CD14-positive monocyte (primary cell): ENCODE measurements around the gene RANBP17. TPM values are rescaled to one million over a fixed set of nuclear protein-coding genes. Genes with fewer than 3 reads are reported as not detected.
A peak's percentile ranks its signal among the peaks of the same experiment; 100 is the strongest.

Source experiments
- DNase-seq, 3 donors: peaks; one replicate each; pipeline ENCODE4 v3.0.0-alpha.2; 2011 to 2022
- H2AFZ ChIP-seq: 2 replicates; pipeline ENCODE4 v1.6.0; 2012; ENCODE audit warnings: mild to moderate bottlenecking, low read depth, low read length, inconsistent platforms; ENCODE audit not compliant: insufficient read depth, poor library complexity, severe bottlenecking
- H3K27ac ChIP-seq, 2 donors: 1 replicate in 1 of 2; 2 replicates in 1 of 2; pipeline ENCODE4 v1.5.1; 2012 to 2013; ENCODE audit warnings: low read length in 2 of 2, control low read depth in 1 of 2, inconsistent platforms in 1 of 2, low read depth in 1 of 2, mild to moderate bottlenecking in 1 of 2
- H3K27me3 ChIP-seq, 2 donors: one replicate each; pipeline versions ENCODE4 v1.6.0 to v1.6.1; 2011 to 2013; ENCODE audit warnings: low read length in 2 of 2; ENCODE audit not compliant: control insufficient read depth in 2 of 2, insufficient read depth in 2 of 2
- H3K36me3 ChIP-seq, 2 donors: replicated peaks in 1 of 2; 1 replicate in 1 of 2; 2 replicates in 1 of 2; pipeline versions ENCODE4 v1.5.1 to v1.6.1; 2012 to 2013; ENCODE audit warnings: low read length in 2 of 2, control low read depth in 1 of 2, inconsistent platforms in 1 of 2, mild to moderate bottlenecking in 1 of 2; ENCODE audit not compliant: insufficient read depth in 2 of 2, control insufficient read depth in 1 of 2
- H3K4me1 ChIP-seq, 2 donors: 1 replicate in 1 of 2; 2 replicates in 1 of 2; pipeline versions ENCODE4 v1.5.1 to v1.6.1; 2012 to 2013; ENCODE audit warnings: low read length in 2 of 2, control low read depth in 1 of 2, inconsistent platforms in 1 of 2, mild to moderate bottlenecking in 1 of 2, moderate library complexity in 1 of 2; ENCODE audit not compliant: insufficient read depth in 2 of 2, control insufficient read depth in 1 of 2
- H3K4me2 ChIP-seq: replicated peaks from 2 replicates; pipeline ENCODE3; 2012; ENCODE audit warnings: low read length, moderate library complexity, mild to moderate bottlenecking; ENCODE audit not compliant: poor library complexity, severe bottlenecking; ENCODE audit errors: extremely low read depth
- H3K4me3 ChIP-seq, 3 experiments: fragments of 200-600 bp in 1 of 3; sonication (generic) in 1 of 3; replicated peaks in 1 of 3; 1 replicate in 2 of 3; 2 replicates in 1 of 3; pipeline ENCODE4 v1.5.1; 2011 to 2013; ENCODE audit warnings: low read length in 3 of 3, mild to moderate bottlenecking in 3 of 3, control low read depth in 2 of 3, low read depth in 2 of 3, inconsistent platforms in 1 of 3, moderate library complexity in 1 of 3
- H3K79me2 ChIP-seq: 2 replicates; pipeline ENCODE4 v1.6.0; 2012; ENCODE audit warnings: mild to moderate bottlenecking, control low read depth, inconsistent platforms, low read length, moderate library complexity; ENCODE audit not compliant: insufficient read depth
- H3K9ac ChIP-seq: 2 replicates; pipeline ENCODE4 v1.6.0; 2017; ENCODE audit warnings: low read length, mild to moderate bottlenecking; ENCODE audit not compliant: insufficient read depth, poor library complexity, severe bottlenecking
- H3K9me3 ChIP-seq, 2 donors: replicated peaks in 1 of 2; 1 replicate in 1 of 2; 2 replicates in 1 of 2; pipeline versions ENCODE4 v1.5.1 to v1.6.1; 2012 to 2013; ENCODE audit warnings: low read length in 2 of 2, control low read depth in 1 of 2; ENCODE audit not compliant: control insufficient read depth in 1 of 2, insufficient read depth in 1 of 2
- H4K20me1 ChIP-seq: 2 replicates; pipeline ENCODE4 v1.6.0; 2012; ENCODE audit warnings: mild to moderate bottlenecking, low read length, control low read depth, moderate library complexity; ENCODE audit not compliant: insufficient read depth
- H3K27ac Mint-ChIP-seq, 7 donors: one replicate each; pipeline ENCODE4 v1.8.0; 2020; ENCODE audit warnings: mild to moderate bottlenecking in 7 of 7, mixed read lengths in 7 of 7, moderate library complexity in 6 of 7, inconsistent platforms in 2 of 7
- H3K27me3 Mint-ChIP-seq, 3 donors: one replicate each; pipeline ENCODE4 v1.8.0; 2021 to 2022; ENCODE audit warnings: low read depth in 3 of 3, mild to moderate bottlenecking in 3 of 3, mixed read lengths in 3 of 3, moderate library complexity in 3 of 3, inconsistent platforms in 1 of 3
- H3K36me3 Mint-ChIP-seq, 2 donors: one replicate each; pipeline ENCODE4 v1.8.0; 2020; ENCODE audit warnings: mixed read lengths in 2 of 2, inconsistent platforms in 1 of 2, mild to moderate bottlenecking in 1 of 2
- H3K4me1 Mint-ChIP-seq: one replicate; pipeline ENCODE4 v1.8.0; 2020; ENCODE audit warnings: mild to moderate bottlenecking, mixed read lengths
- H3K4me3 Mint-ChIP-seq, 2 donors: one replicate each; pipeline ENCODE4 v1.8.0; 2020; ENCODE audit warnings: mild to moderate bottlenecking in 2 of 2, mixed read lengths in 2 of 2, moderate library complexity in 1 of 2
- H3K9me3 Mint-ChIP-seq, 7 donors: one replicate each; pipeline ENCODE4 v1.8.0; 2020 to 2022; ENCODE audit warnings: mixed read lengths in 7 of 7, mild to moderate bottlenecking in 6 of 7, moderate library complexity in 6 of 7, inconsistent platforms in 2 of 7
- WGBS: methylation state at CpG from one replicate; pipeline ENCODE4 v1.1.5; 2013; ENCODE audit warnings: missing lambda C conversion rate; ENCODE audit not compliant: insufficient coverage; 5-methylcytosine and 5-hydroxymethylcytosine counted together
- intact Hi-C, 2 donors: fragments of 100-400 bp; cut with micrococcal nuclease; formaldehyde crosslinking; loops; one replicate each; pipeline versions ENCODE4 v1.15.0 to v1.15.1; 2023
- polyA plus RNA-seq, 3 donors: library from polyadenylated mRNA; depleted of rRNA in 1 of 3; unstranded in 2 of 3; stranded (reverse) in 1 of 3; fragments of 300-500 nt in 2 of 3; fragments of >200 nt in 1 of 3; fragmentation: Illumina TruSeq in 2 of 3; gene quantifications; 1 replicate in 2 of 3; 2 replicates in 1 of 3; pipeline ENCODE4 v1.2.3, GENCODE V29; 2012 to 2021
- TF ChIP-seq, protein P1 (sequence below): fragments of 200-600 bp; IDR thresholded peaks from one replicate; pipeline ENCODE4 v1.8.0; 2022; ENCODE audit warnings: antibody characterized with exemption, mild to moderate bottlenecking

RANBP17 gene
- polyA plus RNA-seq, 3 donors = 0.07 to 0.13 TPM; not detected in 1

DNA sequence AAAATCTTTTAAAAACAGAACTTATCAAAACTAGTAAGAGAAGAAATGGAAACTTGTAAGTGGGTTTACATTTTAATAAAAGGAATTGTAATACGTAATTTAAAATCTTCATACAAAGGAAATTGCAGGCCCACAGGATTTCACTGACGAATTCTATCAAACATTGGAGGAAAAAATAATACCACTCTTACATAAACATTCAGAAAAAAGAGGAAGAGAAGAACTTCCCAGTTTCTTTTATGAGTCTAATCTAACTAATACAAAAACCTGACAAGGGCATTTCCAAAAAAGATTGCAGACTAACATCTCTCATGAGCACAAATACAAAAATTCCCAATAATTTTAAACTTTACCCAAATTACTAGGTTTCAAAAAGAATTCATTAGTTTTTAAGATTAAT, 149.0 kb downstream of the RANBP17 start:
- no peaks in the 10 kb centered on the region for H3K36me3 Mint-ChIP-seq
- peaks cover 0 to 2% (median 0%) of the 10 kb centered on the region in 3 donors for H3K27me3 Mint-ChIP-seq
- H3K9ac ChIP-seq = no peak overlapping the region
- H3K4me1 Mint-ChIP-seq = peaks cover 14% of the 10 kb centered on the region
- no peaks in the 10 kb centered on the region for H3K27me3 ChIP-seq
- TF ChIP-seq, protein P1, sequence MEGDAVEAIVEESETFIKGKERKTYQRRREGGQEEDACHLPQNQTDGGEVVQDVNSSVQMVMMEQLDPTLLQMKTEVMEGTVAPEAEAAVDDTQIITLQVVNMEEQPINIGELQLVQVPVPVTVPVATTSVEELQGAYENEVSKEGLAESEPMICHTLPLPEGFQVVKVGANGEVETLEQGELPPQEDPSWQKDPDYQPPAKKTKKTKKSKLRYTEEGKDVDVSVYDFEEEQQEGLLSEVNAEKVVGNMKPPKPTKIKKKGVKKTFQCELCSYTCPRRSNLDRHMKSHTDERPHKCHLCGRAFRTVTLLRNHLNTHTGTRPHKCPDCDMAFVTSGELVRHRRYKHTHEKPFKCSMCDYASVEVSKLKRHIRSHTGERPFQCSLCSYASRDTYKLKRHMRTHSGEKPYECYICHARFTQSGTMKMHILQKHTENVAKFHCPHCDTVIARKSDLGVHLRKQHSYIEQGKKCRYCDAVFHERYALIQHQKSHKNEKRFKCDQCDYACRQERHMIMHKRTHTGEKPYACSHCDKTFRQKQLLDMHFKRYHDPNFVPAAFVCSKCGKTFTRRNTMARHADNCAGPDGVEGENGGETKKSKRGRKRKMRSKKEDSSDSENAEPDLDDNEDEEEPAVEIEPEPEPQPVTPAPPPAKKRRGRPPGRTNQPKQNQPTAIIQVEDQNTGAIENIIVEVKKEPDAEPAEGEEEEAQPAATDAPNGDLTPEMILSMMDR = no peak
- H3K4me3 ChIP-seq = no peak overlapping the region
- no peaks in the 10 kb centered on the region for H3K36me3 ChIP-seq
- no peaks in the 10 kb centered on the region for H4K20me1 ChIP-seq
- no peak overlapping the region for H2AFZ ChIP-seq
- intact Hi-C loops = no loop called here
- H3K4me3 Mint-ChIP-seq = no peak overlapping the region
- DNase-seq = peak in 1 of 3 donors; percentile 8
- peaks cover 0 to 6% of the 10 kb centered on the region in 2 donors for H3K9me3 ChIP-seq
- H3K4me2 ChIP-seq = no peak overlapping the region
- WGBS = no CpG with 5 or more reads among the region's 2 CpGs
- peaks cover 0 to 5% of the 10 kb centered on the region in 2 donors for H3K4me1 ChIP-seq
- peak overlapping the region in 1 of 7 donors; percentile 38 for H3K27ac Mint-ChIP-seq
- H3K9me3 Mint-ChIP-seq = peaks cover 3 to 12% (median 6%) of the 10 kb centered on the region in 7 donors
- H3K79me2 ChIP-seq = no peaks in the 10 kb centered on the region
- H3K27ac ChIP-seq = no peak overlapping the region

DNA sequence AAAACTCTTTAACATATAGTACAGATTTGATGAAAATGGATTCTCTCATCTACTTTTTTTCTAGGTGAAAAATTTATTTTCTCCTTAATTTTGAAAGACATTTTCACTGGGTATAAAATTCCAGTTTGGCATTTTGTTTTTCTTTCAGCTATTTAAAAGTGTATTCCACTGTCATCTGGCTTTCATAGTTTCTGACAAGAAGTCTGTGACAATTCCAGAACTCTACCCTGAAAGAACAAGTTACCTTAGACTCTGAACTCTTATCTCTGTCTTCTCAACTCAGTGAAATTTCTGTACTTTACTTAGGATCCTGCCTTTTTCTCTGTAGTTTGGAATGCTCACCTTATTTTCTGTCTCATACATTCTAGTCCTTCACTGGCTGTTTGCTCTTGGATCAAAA, 161.7 kb downstream of the RANBP17 start:
- no peaks in the 10 kb centered on the region for H3K4me1 ChIP-seq
- H3K27me3 ChIP-seq = no peaks in the 10 kb centered on the region
- TF ChIP-seq, protein P1 = no peak
- H3K27ac ChIP-seq = no peak overlapping the region
- intact Hi-C loops = no loop called here
- H3K9ac ChIP-seq = no peak overlapping the region
- H2AFZ ChIP-seq = no peak overlapping the region
- H3K79me2 ChIP-seq = no peaks in the 10 kb centered on the region
- Mint-ChIP-seq H3K27me3 (no peaks in the 10 kb centered on the region), H3K27ac (no peak overlapping the region), H3K9me3 (peaks cover 6 to 17% (median 12%) of the 10 kb centered on the region in 7 donors), H3K4me3 (no peak overlapping the region), H3K4me1 (no peaks in the 10 kb centered on the region), H3K36me3 (no peaks in the 10 kb centered on the region)
- H3K4me2 ChIP-seq = no peak overlapping the region
- no peaks in the 10 kb centered on the region for H4K20me1 ChIP-seq
- DNase-seq = no peak
- H3K36me3 ChIP-seq = no peaks in the 10 kb centered on the region
- no peak overlapping the region for H3K4me3 ChIP-seq
- peaks cover 14 to 29% of the 10 kb centered on the region in 2 donors for H3K9me3 ChIP-seq
